HEK293 (cell line): ENCODE measurements around the gene SYNPO.

Source experiments
- GLIS2 ChIP-seq: fragments of 450-650 bp; formaldehyde crosslinking; IDR thresholded peaks from 2 replicates; pipeline ENCODE4 v1.5.1; 2016; ENCODE audit warnings: missing biosample characterization, missing genetic modification characterization
- HOXC10 ChIP-seq: sonication (generic); formaldehyde crosslinking; IDR thresholded peaks from 2 replicates; pipeline ENCODE4 v1.8.1; 2023; ENCODE audit warnings: mild to moderate bottlenecking, missing genetic modification reagents
- KLF7 ChIP-seq: fragments of 450-650 bp; formaldehyde crosslinking; IDR thresholded peaks from 2 replicates; pipeline ENCODE4 v1.5.1; 2016; ENCODE audit warnings: missing biosample characterization, missing genetic modification characterization, borderline replicate concordance
- PRDM1 ChIP-seq: fragments of 450-650 bp; formaldehyde crosslinking; IDR thresholded peaks from 2 replicates; pipeline ENCODE4; 2016; ENCODE audit warnings: missing biosample characterization, missing genetic modification characterization
- REPIN1 ChIP-seq: fragments of 450-650 bp; formaldehyde crosslinking; IDR thresholded peaks from 2 replicates; pipeline ENCODE4 v1.5.1; 2017; ENCODE audit warnings: missing biosample characterization, missing genetic modification characterization, low read depth
- SCRT1 ChIP-seq: fragments of 450-650 bp; formaldehyde crosslinking; IDR thresholded peaks from 2 replicates; pipeline ENCODE4 v1.5.1; 2016; ENCODE audit warnings: missing biosample characterization, missing genetic modification characterization, borderline replicate concordance
- SP3 ChIP-seq: fragments of 450-650 bp; formaldehyde crosslinking; IDR thresholded peaks from 2 replicates; pipeline ENCODE4 v1.5.1; 2016; ENCODE audit warnings: missing biosample characterization, missing genetic modification characterization
- TCF7L2 ChIP-seq: IDR thresholded peaks from 2 replicates; pipeline ENCODE4 v1.6.1; 2011; ENCODE audit warnings: low read depth, mild to moderate bottlenecking, inconsistent platforms, low read length, moderate library complexity, borderline replicate concordance
- WT1 ChIP-seq: fragments of 450-650 bp; formaldehyde crosslinking; IDR thresholded peaks from 2 replicates; pipeline ENCODE4 v1.5.1; 2016; ENCODE audit warnings: missing biosample characterization, missing genetic modification characterization
- ZBTB17 ChIP-seq: fragments of 450-650 bp; formaldehyde crosslinking; IDR thresholded peaks from 2 replicates; pipeline ENCODE4 v1.5.1; 2016; ENCODE audit warnings: missing biosample characterization, missing genetic modification characterization
- ZBTB48 ChIP-seq: fragments of 450-650 bp; formaldehyde crosslinking; IDR thresholded peaks from 2 replicates; pipeline ENCODE4 v1.5.1; 2016; ENCODE audit warnings: missing biosample characterization, missing genetic modification characterization
- ZBTB8A ChIP-seq: fragments of 450-650 bp; formaldehyde crosslinking; IDR thresholded peaks from 2 replicates; pipeline ENCODE4 v1.5.1; 2016; ENCODE audit warnings: missing biosample characterization, missing genetic modification characterization
- ZFP69B ChIP-seq: fragments of 450-650 bp; formaldehyde crosslinking; IDR thresholded peaks from 2 replicates; pipeline ENCODE4 v1.5.1; 2016; ENCODE audit warnings: missing biosample characterization, missing genetic modification characterization
- ZIC2 ChIP-seq: fragments of 450-650 bp; formaldehyde crosslinking; IDR thresholded peaks from 2 replicates; pipeline ENCODE4 v1.5.1; 2016; ENCODE audit warnings: missing biosample characterization, missing genetic modification characterization
- ZNF16 ChIP-seq: fragments of 450-650 bp; formaldehyde crosslinking; IDR thresholded peaks from 2 replicates; pipeline ENCODE4 v1.5.1; 2016; ENCODE audit warnings: low read depth, missing biosample characterization, missing genetic modification characterization
- ZNF202 ChIP-seq: fragments of 450-650 bp; formaldehyde crosslinking; IDR thresholded peaks from 2 replicates; pipeline ENCODE4 v1.5.1; 2016; ENCODE audit warnings: missing biosample characterization, missing genetic modification characterization, borderline replicate concordance
- ZNF223 ChIP-seq: fragments of 450-650 bp; formaldehyde crosslinking; IDR thresholded peaks from 2 replicates; pipeline ENCODE4 v1.5.1; 2016; ENCODE audit warnings: missing biosample characterization, missing genetic modification characterization
- ZNF23 ChIP-seq: fragments of 450-650 bp; formaldehyde crosslinking; IDR thresholded peaks from 2 replicates; pipeline ENCODE4 v1.5.1; 2016; ENCODE audit warnings: missing biosample characterization, missing genetic modification characterization, borderline replicate concordance
- ZNF274 ChIP-seq, 2 experiments: fragments of 200-500 bp in 1 of 2; fragments of 450-650 bp in 1 of 2; sonication (Bioruptor generic) in 1 of 2; formaldehyde crosslinking in 1 of 2; IDR thresholded peaks; 2 replicates each; pipeline versions ENCODE4 v1.5.1 to v1.6.1; 2014 to 2016; ENCODE audit warnings: borderline replicate concordance in 1 of 2, inconsistent platforms in 1 of 2, low read length in 1 of 2, missing biosample characterization in 1 of 2, missing genetic modification characterization in 1 of 2
- ZNF324 ChIP-seq: fragments of 450-650 bp; formaldehyde crosslinking; IDR thresholded peaks from 2 replicates; pipeline ENCODE4 v1.5.1; 2016; ENCODE audit warnings: missing biosample characterization, missing genetic modification characterization
- ZNF341 ChIP-seq: fragments of 450-650 bp; formaldehyde crosslinking; IDR thresholded peaks from 2 replicates; pipeline ENCODE4; 2016; ENCODE audit warnings: low read depth, missing biosample characterization, missing genetic modification characterization
- ZNF391 ChIP-seq: fragments of 450-650 bp; formaldehyde crosslinking; IDR thresholded peaks from 2 replicates; pipeline ENCODE4 v1.5.1; 2016; ENCODE audit warnings: low read depth, missing biosample characterization, missing genetic modification characterization, borderline replicate concordance
- ZNF423 ChIP-seq: fragments of 450-650 bp; formaldehyde crosslinking; IDR thresholded peaks from 2 replicates; pipeline ENCODE4 v1.5.1; 2016; ENCODE audit warnings: missing biosample characterization, missing genetic modification characterization
- ZNF544 ChIP-seq: fragments of 450-650 bp; formaldehyde crosslinking; IDR thresholded peaks from 2 replicates; pipeline ENCODE4 v1.5.0; 2017; ENCODE audit warnings: missing biosample characterization, missing genetic modification characterization
- ZNF677 ChIP-seq: fragments of 450-650 bp; IDR thresholded peaks from 2 replicates; pipeline ENCODE4 v1.5.0; 2018; ENCODE audit warnings: missing biosample characterization, mild to moderate bottlenecking, missing genetic modification characterization, moderate library complexity
- ZNF707 ChIP-seq: fragments of 450-650 bp; formaldehyde crosslinking; IDR thresholded peaks from 2 replicates; pipeline ENCODE4 v1.5.1; 2016; ENCODE audit warnings: missing biosample characterization, missing genetic modification characterization
- ZNF791 ChIP-seq: fragments of 450-650 bp; formaldehyde crosslinking; IDR thresholded peaks from 2 replicates; pipeline ENCODE4 v1.5.1; 2016; ENCODE audit warnings: missing biosample characterization, missing genetic modification characterization
- ZNF830 ChIP-seq: fragments of 450-650 bp; IDR thresholded peaks from 2 replicates; pipeline ENCODE4 v1.5.0; 2018; ENCODE audit warnings: missing biosample characterization, missing genetic modification characterization, low read depth, mild to moderate bottlenecking, moderate library complexity
- TF ChIP-seq, protein P1 (sequence below): fragments of 450-650 bp; formaldehyde crosslinking; IDR thresholded peaks from 2 replicates; pipeline ENCODE4 v1.5.1; 2016; ENCODE audit warnings: missing biosample characterization, missing genetic modification characterization, borderline replicate concordance
- TF ChIP-seq, protein P2 (sequence below): fragments of 450-650 bp; formaldehyde crosslinking; IDR thresholded peaks from 2 replicates; pipeline ENCODE4 v1.5.1; 2016; ENCODE audit warnings: missing biosample characterization, missing genetic modification characterization
- TF ChIP-seq, protein P3 (sequence below): fragments of 450-650 bp; formaldehyde crosslinking; IDR thresholded peaks from 2 replicates; pipeline ENCODE4 v1.5.1; 2016; ENCODE audit warnings: missing biosample characterization, missing genetic modification characterization

SYNPO gene

DNA sequence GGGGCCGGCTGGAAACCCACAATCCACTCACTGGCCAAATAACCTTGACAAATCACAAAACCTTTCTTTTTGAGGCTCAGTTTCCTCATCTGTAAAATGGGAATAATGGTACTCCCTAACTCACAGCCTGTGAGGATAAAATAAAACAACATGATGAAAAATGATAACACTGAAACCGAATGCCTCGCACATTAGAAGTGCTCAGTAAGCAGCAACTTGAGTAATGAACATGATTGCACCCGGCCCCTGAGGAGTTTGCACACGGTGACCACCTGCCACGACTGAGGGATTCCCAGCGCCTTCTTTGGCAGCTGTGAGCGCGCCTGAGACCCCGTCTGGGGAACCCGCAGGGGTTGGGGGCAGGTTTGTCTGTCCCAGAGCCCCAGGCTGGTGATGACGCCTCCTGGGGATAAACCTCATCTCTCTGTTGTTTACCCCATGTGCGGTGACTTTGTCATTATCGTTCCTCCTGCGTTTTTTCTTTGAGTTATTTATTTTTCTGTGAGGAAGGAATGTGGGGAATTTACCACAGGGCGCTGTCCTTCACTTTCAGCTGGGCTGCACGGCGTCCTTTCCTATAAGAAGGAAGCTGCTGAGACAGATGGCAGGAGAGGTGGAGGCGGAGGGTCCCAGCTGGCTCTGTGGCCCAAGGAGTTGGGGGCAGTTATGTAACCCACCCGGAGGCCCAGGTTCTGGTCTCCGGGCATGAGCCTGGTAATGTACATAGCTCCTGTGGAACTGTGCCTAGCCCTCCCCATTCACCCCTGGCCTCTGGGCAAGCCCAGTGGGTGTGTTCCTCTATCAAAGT is 3.0 kb upstream of the SYNPO start (continued):
- TF ChIP-seq, protein P1, sequence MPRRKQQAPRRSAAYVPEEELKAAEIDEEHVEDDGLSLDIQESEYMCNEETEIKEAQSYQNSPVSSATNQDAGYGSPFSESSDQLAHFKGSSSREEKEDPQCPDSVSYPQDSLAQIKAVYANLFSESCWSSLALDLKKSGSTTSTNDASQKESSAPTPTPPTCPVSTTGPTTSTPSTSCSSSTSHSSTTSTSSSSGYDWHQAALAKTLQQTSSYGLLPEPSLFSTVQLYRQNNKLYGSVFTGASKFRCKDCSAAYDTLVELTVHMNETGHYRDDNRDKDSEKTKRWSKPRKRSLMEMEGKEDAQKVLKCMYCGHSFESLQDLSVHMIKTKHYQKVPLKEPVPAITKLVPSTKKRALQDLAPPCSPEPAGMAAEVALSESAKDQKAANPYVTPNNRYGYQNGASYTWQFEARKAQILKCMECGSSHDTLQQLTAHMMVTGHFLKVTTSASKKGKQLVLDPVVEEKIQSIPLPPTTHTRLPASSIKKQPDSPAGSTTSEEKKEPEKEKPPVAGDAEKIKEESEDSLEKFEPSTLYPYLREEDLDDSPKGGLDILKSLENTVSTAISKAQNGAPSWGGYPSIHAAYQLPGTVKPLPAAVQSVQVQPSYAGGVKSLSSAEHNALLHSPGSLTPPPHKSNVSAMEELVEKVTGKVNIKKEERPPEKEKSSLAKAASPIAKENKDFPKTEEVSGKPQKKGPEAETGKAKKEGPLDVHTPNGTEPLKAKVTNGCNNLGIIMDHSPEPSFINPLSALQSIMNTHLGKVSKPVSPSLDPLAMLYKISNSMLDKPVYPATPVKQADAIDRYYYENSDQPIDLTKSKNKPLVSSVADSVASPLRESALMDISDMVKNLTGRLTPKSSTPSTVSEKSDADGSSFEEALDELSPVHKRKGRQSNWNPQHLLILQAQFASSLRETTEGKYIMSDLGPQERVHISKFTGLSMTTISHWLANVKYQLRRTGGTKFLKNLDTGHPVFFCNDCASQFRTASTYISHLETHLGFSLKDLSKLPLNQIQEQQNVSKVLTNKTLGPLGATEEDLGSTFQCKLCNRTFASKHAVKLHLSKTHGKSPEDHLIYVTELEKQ (tag by site-specific recombination), result no peak
- TF ChIP-seq ZNF223 (tag by site-specific recombination) (no peak), ZBTB8A (tag by site-specific recombination) (peak; percentile 24; the same call in 1 of the 2 replicates), SCRT1 (tag by site-specific recombination) (no peak), ZNF324 (no peak), ZBTB17 (tag by site-specific recombination) (no peak), ZNF391 (tag by site-specific recombination) (peak; percentile 40; the same call in 1 of the 2 replicates), REPIN1 (tag by site-specific recombination) (no peak), PRDM1 (tag by site-specific recombination) (peak; percentile 68; the same call in 1 of the 2 replicates), ZBTB48 (tag by site-specific recombination) (peak; percentile 71), ZNF16 (tag by site-specific recombination) (no peak), ZNF23 (tag by site-specific recombination) (no peak), ZFP69B (0 out of 2 replicates have a peak, but pooled peaks have one; percentile 14), SP3 (tag by site-specific recombination) (no peak), KLF7 (tag by site-specific recombination) (no peak), TCF7L2 (no peak), ZNF274 (IDR thresholded peaks at IDR 0.05; ENCODE audit: low read length) (no peak), ZNF274 (tag by site-specific recombination; IDR thresholded peaks at IDR 0.05; ENCODE audit: borderline replicate concordance) (no peak), ZNF544 (no peak), ZNF830 (tag by site-specific recombination) (no peak), ZNF341 (tag by site-specific recombination) (no peak), GLIS2 (tag by site-specific recombination) (peak; percentile 56), HOXC10 (CRISPR knock-in tag) (no peak), ZNF707 (tag by site-specific recombination) (no peak), ZIC2 (tag by site-specific recombination) (peak; percentile 99), WT1 (tag by site-specific recombination) (peak; percentile 78), ZNF423 (tag by site-specific recombination) (no peak), ZNF677 (tag by site-specific recombination) (no peak), ZNF202 (no peak), ZNF791 (no peak)
- TF ChIP-seq, protein P2, sequence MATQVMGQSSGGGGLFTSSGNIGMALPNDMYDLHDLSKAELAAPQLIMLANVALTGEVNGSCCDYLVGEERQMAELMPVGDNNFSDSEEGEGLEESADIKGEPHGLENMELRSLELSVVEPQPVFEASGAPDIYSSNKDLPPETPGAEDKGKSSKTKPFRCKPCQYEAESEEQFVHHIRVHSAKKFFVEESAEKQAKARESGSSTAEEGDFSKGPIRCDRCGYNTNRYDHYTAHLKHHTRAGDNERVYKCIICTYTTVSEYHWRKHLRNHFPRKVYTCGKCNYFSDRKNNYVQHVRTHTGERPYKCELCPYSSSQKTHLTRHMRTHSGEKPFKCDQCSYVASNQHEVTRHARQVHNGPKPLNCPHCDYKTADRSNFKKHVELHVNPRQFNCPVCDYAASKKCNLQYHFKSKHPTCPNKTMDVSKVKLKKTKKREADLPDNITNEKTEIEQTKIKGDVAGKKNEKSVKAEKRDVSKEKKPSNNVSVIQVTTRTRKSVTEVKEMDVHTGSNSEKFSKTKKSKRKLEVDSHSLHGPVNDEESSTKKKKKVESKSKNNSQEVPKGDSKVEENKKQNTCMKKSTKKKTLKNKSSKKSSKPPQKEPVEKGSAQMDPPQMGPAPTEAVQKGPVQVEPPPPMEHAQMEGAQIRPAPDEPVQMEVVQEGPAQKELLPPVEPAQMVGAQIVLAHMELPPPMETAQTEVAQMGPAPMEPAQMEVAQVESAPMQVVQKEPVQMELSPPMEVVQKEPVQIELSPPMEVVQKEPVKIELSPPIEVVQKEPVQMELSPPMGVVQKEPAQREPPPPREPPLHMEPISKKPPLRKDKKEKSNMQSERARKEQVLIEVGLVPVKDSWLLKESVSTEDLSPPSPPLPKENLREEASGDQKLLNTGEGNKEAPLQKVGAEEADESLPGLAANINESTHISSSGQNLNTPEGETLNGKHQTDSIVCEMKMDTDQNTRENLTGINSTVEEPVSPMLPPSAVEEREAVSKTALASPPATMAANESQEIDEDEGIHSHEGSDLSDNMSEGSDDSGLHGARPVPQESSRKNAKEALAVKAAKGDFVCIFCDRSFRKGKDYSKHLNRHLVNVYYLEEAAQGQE (tag by site-specific recombination), result peak; percentile 95
- TF ChIP-seq, protein P3, sequence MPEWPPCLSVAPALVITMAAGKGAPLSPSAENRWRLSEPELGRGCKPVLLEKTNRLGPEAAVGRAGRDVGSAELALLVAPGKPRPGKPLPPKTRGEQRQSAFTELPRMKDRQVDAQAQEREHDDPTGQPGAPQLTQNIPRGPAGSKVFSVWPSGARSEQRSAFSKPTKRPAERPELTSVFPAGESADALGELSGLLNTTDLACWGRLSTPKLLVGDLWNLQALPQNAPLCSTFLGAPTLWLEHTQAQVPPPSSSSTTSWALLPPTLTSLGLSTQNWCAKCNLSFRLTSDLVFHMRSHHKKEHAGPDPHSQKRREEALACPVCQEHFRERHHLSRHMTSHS (tag by site-specific recombination), result no peak
